NB4 (cell line): ENCODE results near the gene SYDE1.

Experiments
- DNase-seq: peaks from one replicate; pipeline ENCODE4 v3.0.0; 2010; ENCODE audit warnings: low read depth
- H3K4me3 ChIP-seq: one replicate; pipeline ENCODE4 v1.5.1; 2011; ENCODE audit warnings: mild to moderate bottlenecking, low read depth, low read length, moderate library complexity
- CTCF ChIP-seq: IDR thresholded peaks from one replicate; pipeline ENCODE4 v1.5.1; 2012; ENCODE audit warnings: low read depth, low read length
- MAX ChIP-seq: IDR thresholded peaks from 2 replicates; pipeline ENCODE4 v1.6.1; 2011; ENCODE audit warnings: low read depth, low read length
- MYC ChIP-seq: IDR thresholded peaks from 2 replicates; pipeline ENCODE4 v1.6.1; 2011; ENCODE audit warnings: low read depth, low read length
- POLR2A ChIP-seq: IDR thresholded peaks from 2 replicates; pipeline ENCODE4 v1.6.1; 2011; ENCODE audit warnings: mild to moderate bottlenecking; ENCODE audit not compliant: insufficient read length; ENCODE audit errors: extremely low read depth

Gene SYDE1

GRCh38 chr19:15116856-15117255 is 9.7 kb downstream of the SYDE1 start:
- no peak for DNase-seq
- no peak overlapping the region for H3K4me3 ChIP-seq
- TF ChIP-seq CTCF (no peak), POLR2A (no peak), MYC (no peak), MAX (no peak)

GRCh38 chr19:15118248-15118647 is 11.0 kb downstream of the SYDE1 start:
- no peak overlapping the region for H3K4me3 ChIP-seq
- TF ChIP-seq CTCF, result no peak
- no peak for TF ChIP-seq MAX
- no peak for TF ChIP-seq MYC
- no peak for TF ChIP-seq POLR2A
- DNase-seq, result no peak

GRCh38 chr19:15118789-15119494 is 11.7 kb downstream of the SYDE1 start:
- no peak for TF ChIP-seq MYC
- TF ChIP-seq MAX, result no peak
- TF ChIP-seq CTCF, result no peak
- no peak for TF ChIP-seq POLR2A
- H3K4me3 ChIP-seq, result no peak overlapping the region
- DNase-seq, result no peak

GRCh38 chr19:15120135-15121026 is 13.2 kb downstream of the SYDE1 start:
- no peak for DNase-seq
- no peak overlapping the region for H3K4me3 ChIP-seq
- TF ChIP-seq CTCF (no peak), MYC (no peak), POLR2A (no peak), MAX (no peak)

- no peak overlapping the region for H3K4me3 ChIP-seq
- DNase-seq, result no peak
- TF ChIP-seq MAX, result no peak
- TF ChIP-seq MYC, result no peak
- no peak for TF ChIP-seq CTCF
- TF ChIP-seq POLR2A, result no peak
Measured at GRCh38 chr19:15122331-15123030, 15.3 kb downstream of the SYDE1 start.
